ENCODE measurements around the gene MAPRE2. TPM values are rescaled to one million over a fixed set of nuclear protein-coding genes. Genes with fewer than 3 reads are reported as not detected.

MAPRE2 gene
- total RNA-seq (2021) (9.1 and 10.9 TPM in 2 replicates), Bru-seq, nascent RNA (percentile 46 among the genes with signal in this experiment), BruChase-seq, experiment 1, labeled RNA remaining after a 2-hour chase (percentile 40 among the genes with signal in this experiment), BruChase-seq, experiment 2, labeled RNA remaining after a 6-hour chase (percentile 53 among the genes with signal in this experiment)
- long read RNA-seq, full-length matches to known transcripts: 21 of 23 reads
- long read RNA-seq, partial matches to known transcripts: 0 of 23 reads
- long read RNA-seq, other reads (novel, unspliced or antisense): 2 of 23 reads

DNA sequence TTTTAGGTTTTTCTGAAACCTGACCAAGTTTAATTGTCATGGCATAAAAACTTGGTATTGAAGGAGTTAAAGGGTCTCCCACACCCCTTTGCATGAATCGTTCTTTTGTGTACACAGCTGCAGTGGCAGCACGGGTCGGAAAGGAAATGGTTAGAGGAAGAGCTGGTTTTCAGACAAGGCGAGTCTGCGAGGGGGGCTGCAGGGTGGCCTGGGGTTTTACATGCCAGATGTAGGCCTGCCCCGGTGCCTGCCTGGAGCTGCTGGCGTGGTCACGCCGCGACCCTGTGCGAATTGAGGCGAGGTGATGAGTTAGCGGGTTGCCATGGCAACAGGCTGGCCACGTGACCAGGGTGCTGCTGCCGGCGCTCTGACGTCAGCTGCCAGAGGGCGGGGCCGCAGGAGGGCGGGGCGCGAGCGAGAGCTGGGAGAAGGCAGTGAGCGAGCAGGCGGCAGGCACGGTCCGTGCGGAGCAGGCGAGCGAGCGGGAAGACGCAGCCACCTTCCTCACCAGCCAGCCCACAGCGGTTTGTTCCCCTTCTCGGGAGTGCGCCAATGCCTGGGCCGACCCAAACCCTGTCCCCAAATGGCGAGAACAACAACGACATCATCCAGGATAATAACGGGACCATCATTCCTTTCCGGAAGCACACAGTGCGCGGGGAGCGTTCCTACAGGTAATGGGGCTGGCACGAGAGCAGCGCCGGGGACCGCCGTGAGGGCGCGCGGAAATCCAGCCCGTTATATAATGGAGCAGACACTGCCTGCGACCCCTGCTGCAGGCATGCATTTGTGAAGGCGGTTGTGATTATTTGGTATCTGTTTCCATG lies at the start of gene MAPRE2:
TSS of gene MAPRE2 (plus strand) at position 426 of the 827 bp plus-strand sequence. CDS start at position 553, 127 bp downstream.
- BruUV-seq (replicated peaks): no TSS peak
- Histone ChIP-seq H3K9me3 (ENCODE audit: insufficient read depth, low read depth) (no peaks in the 10 kb centered on the region), H3K9me2 (ENCODE audit: insufficient read depth) (no peaks in the 10 kb centered on the region), H3K27ac (no peak within 1 kb of the TSS), H3K36me3 (ENCODE audit: low read depth) (no peaks in the 10 kb centered on the region), H3K4me3 (peak within 1 kb of the TSS; percentile 76), H3K27me3 (ENCODE audit: insufficient read depth, low read depth) (no peaks in the 10 kb centered on the region), H2AFZ (peak within 1 kb of the TSS; percentile 97), H4K20me1 (ENCODE audit: insufficient read depth) (no peaks in the 10 kb centered on the region), H3K79me2 (ENCODE audit: low read depth) (no peaks in the 10 kb centered on the region), H3F3A (ENCODE audit: insufficient read depth, low read depth) (peaks cover 15% of the 10 kb centered on the region), H3K4me1 (replicated peaks; ENCODE audit: insufficient read depth) (peaks cover 15% of the 10 kb centered on the region), H3K4me2 (peak within 1 kb of the TSS; percentile 95)
- CTCF ChIA-PET: no interaction called here
- POLR2A ChIA-PET (ENCODE audit: unreplicated experiment): interaction anchor here (0.6 kb wide), 3 partner anchors 57 to 438 kb away, joined by 3 to 7 read pairs (median 3); no protein-coding TSS in a partner anchor
- DNase-seq: peak; percentile 72 to 92
- TF ChIP-seq, protein P1, sequence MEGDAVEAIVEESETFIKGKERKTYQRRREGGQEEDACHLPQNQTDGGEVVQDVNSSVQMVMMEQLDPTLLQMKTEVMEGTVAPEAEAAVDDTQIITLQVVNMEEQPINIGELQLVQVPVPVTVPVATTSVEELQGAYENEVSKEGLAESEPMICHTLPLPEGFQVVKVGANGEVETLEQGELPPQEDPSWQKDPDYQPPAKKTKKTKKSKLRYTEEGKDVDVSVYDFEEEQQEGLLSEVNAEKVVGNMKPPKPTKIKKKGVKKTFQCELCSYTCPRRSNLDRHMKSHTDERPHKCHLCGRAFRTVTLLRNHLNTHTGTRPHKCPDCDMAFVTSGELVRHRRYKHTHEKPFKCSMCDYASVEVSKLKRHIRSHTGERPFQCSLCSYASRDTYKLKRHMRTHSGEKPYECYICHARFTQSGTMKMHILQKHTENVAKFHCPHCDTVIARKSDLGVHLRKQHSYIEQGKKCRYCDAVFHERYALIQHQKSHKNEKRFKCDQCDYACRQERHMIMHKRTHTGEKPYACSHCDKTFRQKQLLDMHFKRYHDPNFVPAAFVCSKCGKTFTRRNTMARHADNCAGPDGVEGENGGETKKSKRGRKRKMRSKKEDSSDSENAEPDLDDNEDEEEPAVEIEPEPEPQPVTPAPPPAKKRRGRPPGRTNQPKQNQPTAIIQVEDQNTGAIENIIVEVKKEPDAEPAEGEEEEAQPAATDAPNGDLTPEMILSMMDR (conservative IDR thresholded peaks at IDR 0.05): no peak
- no peak for TF ChIP-seq EZH2 (IDR thresholded peaks at IDR 0.05; ENCODE audit: low read depth)
- intact Hi-C loops (cut with micrococcal nuclease; ENCODE audit: unreplicated experiment): no loop called here

DNA sequence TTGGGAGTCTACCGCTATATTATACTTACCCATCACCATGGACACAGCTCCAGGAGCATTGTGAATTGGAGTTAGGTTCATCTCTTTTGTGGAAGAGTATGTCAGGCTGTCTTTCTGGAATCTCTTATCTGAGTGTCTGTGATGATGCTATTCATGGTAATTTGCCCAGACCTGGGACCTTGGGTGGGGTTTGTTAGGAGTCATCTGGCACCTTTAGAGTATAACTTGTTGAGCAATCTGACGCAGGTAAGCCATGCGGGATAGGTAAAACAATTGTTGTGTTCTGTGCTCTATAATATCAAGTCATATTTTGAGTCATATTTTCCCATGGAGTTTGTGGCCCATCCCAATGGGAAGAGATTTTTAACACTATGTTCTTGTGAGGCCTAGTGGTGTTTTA lies 49.7 kb upstream of the MAPRE2 start:
- Histone ChIP-seq H3K4me3 (no peak overlapping the region), H3K79me2 (ENCODE audit: low read depth) (no peaks in the 10 kb centered on the region), H2AFZ (no peak overlapping the region), H3K4me1 (replicated peaks; ENCODE audit: insufficient read depth) (no peaks in the 10 kb centered on the region), H3K36me3 (ENCODE audit: low read depth) (no peaks in the 10 kb centered on the region), H4K20me1 (ENCODE audit: insufficient read depth) (no peaks in the 10 kb centered on the region), H3K9me3 (ENCODE audit: insufficient read depth, low read depth) (no peaks in the 10 kb centered on the region), H3K9me2 (ENCODE audit: insufficient read depth) (no peaks in the 10 kb centered on the region), H3K27me3 (ENCODE audit: insufficient read depth, low read depth) (no peaks in the 10 kb centered on the region), H3F3A (ENCODE audit: insufficient read depth, low read depth) (no peaks in the 10 kb centered on the region), H3K4me2 (no peak overlapping the region), H3K27ac (no peak overlapping the region)
- ChIA-PET CTCF (no interaction called here), POLR2A (ENCODE audit: unreplicated experiment) (no interaction called here)
- no peak for TF ChIP-seq EZH2 (IDR thresholded peaks at IDR 0.05; ENCODE audit: low read depth)
- TF ChIP-seq, protein P1 (conservative IDR thresholded peaks at IDR 0.05): no peak
- no TSS peak for BruUV-seq (replicated peaks)
- intact Hi-C loops (cut with micrococcal nuclease; ENCODE audit: unreplicated experiment): no loop called here
- DNase-seq: no peak

DNA sequence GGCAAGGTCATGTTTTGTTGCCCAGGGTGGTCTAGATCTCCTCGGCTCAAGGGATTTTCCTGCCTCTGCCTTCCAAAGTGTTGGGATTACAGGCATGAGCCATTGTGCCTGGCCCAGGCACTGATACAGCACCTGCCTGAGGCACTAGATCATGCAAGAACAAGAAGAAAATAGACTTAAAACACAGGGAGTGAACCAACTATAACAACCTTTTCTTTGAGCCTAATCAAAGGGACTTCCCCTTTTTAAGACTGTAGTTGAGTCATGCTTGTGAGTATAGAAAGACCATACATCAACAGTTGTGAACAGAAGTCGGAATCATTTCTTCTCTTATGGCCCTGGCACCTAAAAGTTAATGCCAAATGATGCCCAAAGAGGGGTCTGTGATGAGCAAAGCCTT lies 47.9 kb upstream of the MAPRE2 start:
- no peaks in the 10 kb centered on the region for H4K20me1 ChIP-seq (ENCODE audit: insufficient read depth)
- intact Hi-C loops (cut with micrococcal nuclease; ENCODE audit: unreplicated experiment): no loop called here
- CTCF ChIA-PET: no interaction called here

More for the DNA sequence above, 47.9 kb upstream of the MAPRE2 start:
- H3K27ac ChIP-seq: no peak overlapping the region
- POLR2A ChIA-PET (ENCODE audit: unreplicated experiment): no interaction called here
- no peaks in the 10 kb centered on the region for H3K9me3 ChIP-seq (ENCODE audit: insufficient read depth, low read depth)
- no peaks in the 10 kb centered on the region for H3K27me3 ChIP-seq (ENCODE audit: insufficient read depth, low read depth)
- no peak overlapping the region for H2AFZ ChIP-seq
- BruUV-seq (replicated peaks): no TSS peak
- TF ChIP-seq, protein P1 (conservative IDR thresholded peaks at IDR 0.05): no peak
- TF ChIP-seq EZH2 (IDR thresholded peaks at IDR 0.05; ENCODE audit: low read depth): no peak
- no peaks in the 10 kb centered on the region for H3K4me1 ChIP-seq (replicated peaks; ENCODE audit: insufficient read depth)
- H3K4me3 ChIP-seq: no peak overlapping the region
- no peak for DNase-seq
- H3K9me2 ChIP-seq (ENCODE audit: insufficient read depth): no peaks in the 10 kb centered on the region
- H3K4me2 ChIP-seq: no peak overlapping the region
- no peaks in the 10 kb centered on the region for H3K36me3 ChIP-seq (ENCODE audit: low read depth)
- H3K79me2 ChIP-seq (ENCODE audit: low read depth): no peaks in the 10 kb centered on the region
- H3F3A ChIP-seq (ENCODE audit: insufficient read depth, low read depth): no peaks in the 10 kb centered on the region

Measured in PC-9 (cell line).